H1 (cell line): ENCODE data around the gene UBE2F. TPM values are rescaled to one million over a fixed set of nuclear protein-coding genes. Genes with fewer than 3 reads are reported as not detected.

ENCODE experiments used
- CHD1 ChIP-seq: IDR thresholded peaks from 2 replicates; pipeline ENCODE4 v1.6.1; 2012; ENCODE audit warnings: low read depth, low read length, improper control_type of control experiment
- CHD7 ChIP-seq: fragments of 300-600 bp; sonication (generic); IDR thresholded peaks from 2 replicates; pipeline ENCODE4 v1.7.1; 2012; ENCODE audit warnings: low read length, moderate library complexity, mild to moderate bottlenecking, inconsistent platforms; ENCODE audit not compliant: insufficient replicate concordance
- EGR1 ChIP-seq: IDR thresholded peaks from 2 replicates; pipeline ENCODE4 v1.6.1; 2011; ENCODE audit warnings: low read depth, low read length, borderline replicate concordance
- EP300 ChIP-seq, 2 experiments: IDR thresholded peaks; 1 replicate in 1 of 2; 2 replicates in 1 of 2; pipeline ENCODE4 v1.6.1; 2011 to 2012; ENCODE audit warnings: low read depth in 2 of 2, low read length in 2 of 2, mild to moderate bottlenecking in 2 of 2, borderline replicate concordance in 1 of 2, inconsistent platforms in 1 of 2, moderate library complexity in 1 of 2
- EZH2 ChIP-seq: fragments of 200-600 bp; sonication (generic); IDR thresholded peaks from 2 replicates; pipeline ENCODE4 v1.7.1; 2012; ENCODE audit warnings: low read depth, mild to moderate bottlenecking, moderate library complexity, low read length, inconsistent platforms; ENCODE audit not compliant: severe bottlenecking
- SAP30 ChIP-seq: fragments of 300-600 bp; sonication (generic); IDR thresholded peaks from 2 replicates; pipeline ENCODE4 v1.7.1; 2012; ENCODE audit warnings: low read length, moderate library complexity, mild to moderate bottlenecking, inconsistent platforms; ENCODE audit not compliant: insufficient read depth, insufficient replicate concordance
- TCF12 ChIP-seq: IDR thresholded peaks from 2 replicates; pipeline ENCODE4 v1.6.1; 2011; ENCODE audit warnings: low read depth, mild to moderate bottlenecking, low read length
- ZNF274 ChIP-seq: IDR thresholded peaks from 2 replicates; pipeline ENCODE4 v1.7.0; 2012; ENCODE audit warnings: low read length, borderline replicate concordance; ENCODE audit errors: extremely low read depth
- polyA plus RNA-seq, 7 experiments: library from polyadenylated mRNA; depleted of rRNA in 3 of 7; stranded (reverse) in 5 of 7; unstranded in 2 of 7; fragments of >200 nt in 5 of 7; fragments of 200-250 nt in 2 of 7; gene quantifications; 1 replicate in 5 of 7; 2 replicates in 1 of 7; 4 replicates in 1 of 7; pipeline versions ENCODE4 v1.2.1 to v1.2.3, GENCODE V29; 2011 to 2013; ENCODE audit warnings: missing spikeins in 2 of 7, mixed read lengths in 2 of 7
- total RNA-seq: library from RNA; stranded (reverse); fragmentation: NEBNext Ultra II Directional; extraction: Animal tissue kit (Norgen Biotek cat#: 25700); gene quantifications from 2 replicates; pipeline ENCODE4 v1.2.1, GENCODE V29; 2021

The UBE2F gene
- total and polyA plus RNA-seq, 2 of the 8 experiments (the other 6 are each of a cell fraction or from before 2014, with no cell fraction given): 43.3 to 59.8 TPM

- TF ChIP-seq CHD7: no peak
- no peak for TF ChIP-seq SAP30
- TF ChIP-seq EP300 (IDR thresholded peaks at IDR 0.05; ENCODE audit: borderline replicate concordance in 1 of 2, low read depth in 2 of 2, low read length in 2 of 2): no peak
- TF ChIP-seq ZNF274: no peak
- TF ChIP-seq EZH2: no peak
- no peak for TF ChIP-seq CHD1
- no peak for TF ChIP-seq TCF12
- no peak for TF ChIP-seq EGR1
Observed at GRCh38 chr2:238080518-238080917, 113.7 kb downstream of the UBE2F start (continued).
